ENCODE measurements around the gene GADD45A. TPM values are rescaled to one million over a fixed set of nuclear protein-coding genes. Genes with fewer than 3 reads are reported as not detected.

The GADD45A gene
- total RNA-seq, 1 donor from 2014 or later, result 28.6 TPM

DNA sequence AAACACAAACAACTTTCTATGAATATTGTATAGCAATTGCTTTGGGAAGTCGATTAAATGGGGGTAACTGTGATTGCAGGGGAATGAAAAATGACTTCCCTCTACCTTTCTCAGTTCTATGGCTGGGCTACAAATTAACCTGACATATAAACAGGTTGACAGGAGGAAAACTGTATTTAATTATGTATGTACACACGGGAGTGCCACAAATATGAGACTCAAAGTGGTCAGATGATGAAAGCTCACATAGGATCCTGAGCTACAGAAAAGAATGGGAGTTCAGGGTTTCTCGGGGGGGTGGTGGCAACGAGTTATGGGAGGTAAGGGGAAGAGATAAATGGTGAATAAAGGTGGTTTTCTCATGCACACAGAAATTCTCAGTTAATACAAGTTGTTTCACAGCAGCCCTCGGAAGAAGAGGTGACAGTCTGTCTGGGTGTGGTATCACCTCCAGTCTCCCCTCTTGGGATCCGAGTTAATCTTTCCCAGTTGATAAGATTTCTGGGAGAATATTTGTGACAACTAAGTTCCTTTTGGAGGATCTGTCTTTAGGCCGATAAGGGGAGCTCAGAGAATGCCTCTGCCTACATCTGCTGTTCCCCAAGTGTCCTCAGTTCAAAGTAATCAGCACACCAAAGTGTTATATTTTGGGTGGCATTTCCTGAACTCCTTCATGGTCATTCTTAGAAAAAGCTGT, 26.3 kb downstream of the GADD45A start:
- Histone ChIP-seq H4K20me1 (ENCODE audit: low read depth) (no peaks in the 10 kb centered on the region), H3K27ac (no peak overlapping the region), H3K4me1 (peaks cover 11% of the 10 kb centered on the region), H3K4me2 (no peak overlapping the region), H2AFZ (replicated peaks) (no peak overlapping the region), H3F3A (ENCODE audit: low read depth) (no peaks in the 10 kb centered on the region), H3K9me3 (ENCODE audit: low read depth) (no peaks in the 10 kb centered on the region), H3K36me3 (no peaks in the 10 kb centered on the region), H3K27me3 (no peaks in the 10 kb centered on the region), H3K4me3 (no peak overlapping the region), H3K9ac (no peak overlapping the region), H3K79me2 (ENCODE audit: low read depth) (no peaks in the 10 kb centered on the region)
- no peak overlapping the region for H3K4me3 Mint-ChIP-seq
- no peaks in the 10 kb centered on the region for H3K36me3 Mint-ChIP-seq
- no peaks in the 10 kb centered on the region for H3K9me3 Mint-ChIP-seq
- H3K4me1 Mint-ChIP-seq, result peaks cover 24% of the 10 kb centered on the region
- H3K27me3 Mint-ChIP-seq (ENCODE audit: insufficient read depth, low read depth), result peaks cover 6% of the 10 kb centered on the region
- no peak overlapping the region for H3K27ac Mint-ChIP-seq
- TF ChIP-seq EZH2 (IDR thresholded peaks at IDR 0.05), result no peak
- TF ChIP-seq EZH2phosphoT487 (IDR thresholded peaks at IDR 0.05), result no peak
- TF ChIP-seq, protein P1, sequence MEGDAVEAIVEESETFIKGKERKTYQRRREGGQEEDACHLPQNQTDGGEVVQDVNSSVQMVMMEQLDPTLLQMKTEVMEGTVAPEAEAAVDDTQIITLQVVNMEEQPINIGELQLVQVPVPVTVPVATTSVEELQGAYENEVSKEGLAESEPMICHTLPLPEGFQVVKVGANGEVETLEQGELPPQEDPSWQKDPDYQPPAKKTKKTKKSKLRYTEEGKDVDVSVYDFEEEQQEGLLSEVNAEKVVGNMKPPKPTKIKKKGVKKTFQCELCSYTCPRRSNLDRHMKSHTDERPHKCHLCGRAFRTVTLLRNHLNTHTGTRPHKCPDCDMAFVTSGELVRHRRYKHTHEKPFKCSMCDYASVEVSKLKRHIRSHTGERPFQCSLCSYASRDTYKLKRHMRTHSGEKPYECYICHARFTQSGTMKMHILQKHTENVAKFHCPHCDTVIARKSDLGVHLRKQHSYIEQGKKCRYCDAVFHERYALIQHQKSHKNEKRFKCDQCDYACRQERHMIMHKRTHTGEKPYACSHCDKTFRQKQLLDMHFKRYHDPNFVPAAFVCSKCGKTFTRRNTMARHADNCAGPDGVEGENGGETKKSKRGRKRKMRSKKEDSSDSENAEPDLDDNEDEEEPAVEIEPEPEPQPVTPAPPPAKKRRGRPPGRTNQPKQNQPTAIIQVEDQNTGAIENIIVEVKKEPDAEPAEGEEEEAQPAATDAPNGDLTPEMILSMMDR (IDR thresholded peaks at IDR 0.05), result no peak
- DNase-seq (ENCODE audit: low spot score), result no peak

DNA sequence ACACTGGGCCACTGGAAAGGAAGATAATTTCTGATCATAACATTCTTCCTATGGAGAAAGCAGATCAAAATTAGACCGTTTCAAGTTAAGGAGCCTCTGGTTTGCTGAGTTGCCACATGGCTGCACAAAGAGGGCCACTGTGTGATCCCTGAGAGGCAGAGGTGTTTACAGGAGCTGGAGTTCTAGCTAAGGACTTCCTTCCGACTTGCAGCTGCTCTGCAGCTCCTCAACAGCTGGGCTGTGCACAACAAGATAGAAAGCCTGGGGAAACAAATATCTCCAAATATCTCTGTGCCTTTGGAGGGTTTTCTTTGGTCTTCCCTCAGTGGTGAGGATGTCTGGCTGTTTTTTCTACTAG, 26.8 kb downstream of the GADD45A start:
- Histone ChIP-seq H3K4me1 (peaks cover 11% of the 10 kb centered on the region), H3K36me3 (no peaks in the 10 kb centered on the region), H3K27ac (no peak overlapping the region), H3K79me2 (ENCODE audit: low read depth) (no peaks in the 10 kb centered on the region), H3K9me3 (ENCODE audit: low read depth) (no peaks in the 10 kb centered on the region), H4K20me1 (ENCODE audit: low read depth) (no peaks in the 10 kb centered on the region), H3K4me3 (no peak overlapping the region), H3F3A (ENCODE audit: low read depth) (no peaks in the 10 kb centered on the region), H3K27me3 (no peaks in the 10 kb centered on the region), H3K4me2 (no peak overlapping the region), H3K9ac (no peak overlapping the region), H2AFZ (replicated peaks) (no peak overlapping the region)
- Mint-ChIP-seq H3K36me3 (no peaks in the 10 kb centered on the region), H3K27me3 (ENCODE audit: insufficient read depth, low read depth) (peaks cover 6% of the 10 kb centered on the region), H3K9me3 (no peaks in the 10 kb centered on the region), H3K4me3 (no peak overlapping the region), H3K4me1 (peaks cover 24% of the 10 kb centered on the region), H3K27ac (no peak overlapping the region)
- no peak for DNase-seq (ENCODE audit: low spot score)
- no peak for TF ChIP-seq EZH2 (IDR thresholded peaks at IDR 0.05)
- no peak for TF ChIP-seq EZH2phosphoT487 (IDR thresholded peaks at IDR 0.05)
- TF ChIP-seq, protein P1 (IDR thresholded peaks at IDR 0.05), result no peak

DNA sequence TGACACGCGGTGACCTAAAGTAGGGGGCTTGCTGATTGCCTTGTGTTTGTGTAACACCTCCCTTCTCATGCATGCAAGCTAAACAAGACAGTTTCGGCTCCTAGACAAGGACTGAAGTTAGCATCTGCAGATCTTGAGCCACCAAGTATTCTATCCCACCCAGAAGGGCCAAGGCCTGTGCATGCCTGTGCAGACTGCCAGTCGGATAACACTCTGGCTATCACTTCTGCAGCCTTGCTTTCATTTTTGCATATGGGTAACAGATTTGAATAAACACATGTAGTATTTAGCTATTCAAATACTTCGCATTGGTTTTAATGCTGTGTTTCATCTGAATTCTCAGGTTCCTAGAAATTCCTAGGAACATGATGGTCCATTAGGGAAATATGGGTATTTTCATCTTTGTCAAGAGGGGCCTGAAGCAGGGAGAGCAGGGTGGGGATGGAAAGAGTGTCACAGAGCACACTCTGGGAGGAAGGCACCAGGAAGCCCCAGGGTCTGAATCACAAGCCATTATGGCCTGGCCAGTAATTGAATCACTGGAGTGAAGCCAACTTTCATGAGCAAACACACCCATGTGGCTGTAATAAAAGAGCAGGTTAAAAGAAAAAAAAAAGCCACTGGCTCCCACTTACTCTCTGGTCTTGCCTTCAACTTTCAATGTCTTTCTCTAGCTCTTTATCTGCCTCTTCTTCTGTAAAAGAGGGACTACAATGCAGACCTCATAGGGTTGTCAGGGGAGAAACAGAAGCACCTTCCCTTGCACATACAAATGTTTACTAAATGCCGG, 28.3 kb downstream of the GADD45A start:
- peaks cover 11% of the 10 kb centered on the region for H3K4me1 ChIP-seq
- H3K27ac Mint-ChIP-seq, result peak overlapping the region; percentile 4
- TF ChIP-seq, protein P1 (IDR thresholded peaks at IDR 0.05), result no peak
- TF ChIP-seq EZH2phosphoT487 (IDR thresholded peaks at IDR 0.05) (no peak), EZH2 (IDR thresholded peaks at IDR 0.05) (no peak)
- DNase-seq (ENCODE audit: low spot score), result no peak
- no peak overlapping the region for H3K4me3 ChIP-seq
- peaks cover 23% of the 10 kb centered on the region for H3K4me1 Mint-ChIP-seq
- H3F3A ChIP-seq (ENCODE audit: low read depth), result no peaks in the 10 kb centered on the region
- H3K9ac ChIP-seq, result no peak overlapping the region
- H3K36me3 ChIP-seq, result no peaks in the 10 kb centered on the region
- no peaks in the 10 kb centered on the region for H4K20me1 ChIP-seq (ENCODE audit: low read depth)
- H3K4me3 Mint-ChIP-seq, result no peak overlapping the region
- H3K9me3 ChIP-seq (ENCODE audit: low read depth), result no peaks in the 10 kb centered on the region
- no peaks in the 10 kb centered on the region for H3K36me3 Mint-ChIP-seq
- H3K9me3 Mint-ChIP-seq, result no peaks in the 10 kb centered on the region
- H3K27me3 Mint-ChIP-seq (ENCODE audit: insufficient read depth, low read depth), result peaks cover 6% of the 10 kb centered on the region
- H2AFZ ChIP-seq (replicated peaks), result no peak overlapping the region
- H3K79me2 ChIP-seq (ENCODE audit: low read depth), result no peaks in the 10 kb centered on the region
- H3K27ac ChIP-seq, result no peak overlapping the region
- H3K4me2 ChIP-seq, result no peak overlapping the region
- H3K27me3 ChIP-seq, result no peaks in the 10 kb centered on the region
